CD1c-positive myeloid dendritic cell (primary cell): Measurements from ENCODE around the gene TOX2.

Experiments used
- DNase-seq: peaks from one replicate; pipeline ENCODE4 v3.0.0-alpha.2; 2016; ENCODE audit errors: extremely low spot score

Gene TOX2

DNA sequence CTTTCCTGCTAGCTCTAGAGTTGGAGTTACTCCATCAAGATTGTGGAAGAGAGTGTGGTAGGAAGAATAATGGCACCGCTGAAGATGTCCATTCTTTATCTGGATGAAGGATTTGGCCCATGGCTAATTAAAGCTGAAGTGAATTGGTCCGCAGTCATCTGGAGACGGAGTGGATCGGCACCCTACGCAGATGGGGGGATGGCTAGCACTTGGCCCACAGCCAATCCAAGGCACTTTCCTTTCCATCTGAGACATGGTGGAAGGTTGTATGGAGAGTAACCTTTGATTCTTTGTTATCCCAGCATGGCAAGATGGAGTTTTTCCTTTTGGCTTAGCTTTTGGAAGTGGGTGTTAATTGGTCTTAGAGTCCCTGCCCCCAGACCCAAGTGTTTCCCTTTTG lies 184.0 kb downstream of the TOX2 start:
- no peak for DNase-seq

DNA sequence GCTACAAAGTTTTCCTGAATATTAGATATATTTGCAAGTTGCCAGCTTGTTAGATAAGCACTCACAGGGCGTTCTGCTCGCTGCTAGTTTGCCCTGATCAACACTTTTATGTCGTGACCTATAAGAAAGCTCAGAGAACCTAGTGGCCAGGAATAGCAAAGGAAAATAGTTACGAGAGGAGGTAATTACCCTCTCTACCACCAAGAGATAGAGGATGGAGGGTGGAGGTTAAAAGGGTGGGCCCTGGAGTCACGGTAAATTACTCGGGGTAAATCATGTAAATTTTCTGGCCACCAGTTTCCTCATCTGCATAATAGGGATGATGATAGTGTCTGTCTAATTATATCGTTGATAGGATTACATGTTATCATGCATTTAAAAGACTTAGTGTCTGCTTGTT lies 185.2 kb downstream of the TOX2 start:
- no peak for DNase-seq

DNA sequence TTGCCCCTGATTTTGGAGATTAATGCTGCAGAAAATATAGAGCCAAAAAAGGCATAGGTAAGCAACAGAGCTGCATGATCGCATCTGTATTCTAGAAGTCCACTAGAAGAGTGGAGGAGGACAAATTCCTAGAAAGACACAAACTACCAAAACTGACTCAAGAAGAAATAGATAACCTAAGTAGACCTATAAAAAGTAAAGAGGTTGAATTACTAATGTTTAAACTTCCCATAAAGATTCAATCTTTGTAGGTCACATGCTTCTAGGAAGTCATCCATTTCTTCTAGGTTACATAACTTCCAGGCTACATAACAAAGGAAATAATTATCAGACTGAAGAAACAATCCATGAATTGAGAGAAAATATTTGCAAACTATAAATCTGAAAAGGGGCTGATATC lies 187.9 kb downstream of the TOX2 start:
- DNase-seq, result no peak

DNA sequence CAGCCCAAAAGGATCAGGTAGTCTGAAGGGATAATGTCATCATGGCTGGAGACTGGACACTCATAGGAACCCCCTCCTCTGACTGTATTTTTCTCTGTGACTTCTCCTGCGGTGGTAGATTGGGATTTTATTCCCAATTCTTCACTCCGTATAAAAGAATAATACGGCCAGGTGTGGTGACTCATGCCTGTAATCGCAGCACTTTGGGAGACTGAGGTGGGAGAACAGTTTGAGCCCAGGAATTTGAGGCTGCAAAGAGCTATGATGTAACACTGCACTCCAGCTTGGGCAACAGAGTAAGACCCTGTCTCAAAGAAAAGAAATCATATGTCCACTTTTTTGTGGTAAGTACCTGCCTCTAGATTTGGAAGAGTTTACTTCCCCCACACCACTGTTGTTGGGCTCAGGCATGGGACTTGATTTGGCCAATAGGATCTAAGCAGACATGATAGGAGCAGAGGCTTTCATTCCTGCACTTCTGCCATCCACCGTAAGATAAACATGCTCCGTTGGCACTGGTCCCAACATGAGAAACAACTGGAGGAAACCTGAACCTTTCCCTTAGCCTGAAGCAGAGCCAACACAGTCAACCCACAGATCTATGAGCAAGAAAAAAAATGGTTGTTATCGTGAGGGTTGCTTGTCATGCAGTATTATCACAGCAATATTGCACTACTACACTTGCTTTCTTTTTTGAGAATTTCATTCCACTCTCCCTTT lies 190.3 kb downstream of the TOX2 start:
- DNase-seq, result no peak

DNA sequence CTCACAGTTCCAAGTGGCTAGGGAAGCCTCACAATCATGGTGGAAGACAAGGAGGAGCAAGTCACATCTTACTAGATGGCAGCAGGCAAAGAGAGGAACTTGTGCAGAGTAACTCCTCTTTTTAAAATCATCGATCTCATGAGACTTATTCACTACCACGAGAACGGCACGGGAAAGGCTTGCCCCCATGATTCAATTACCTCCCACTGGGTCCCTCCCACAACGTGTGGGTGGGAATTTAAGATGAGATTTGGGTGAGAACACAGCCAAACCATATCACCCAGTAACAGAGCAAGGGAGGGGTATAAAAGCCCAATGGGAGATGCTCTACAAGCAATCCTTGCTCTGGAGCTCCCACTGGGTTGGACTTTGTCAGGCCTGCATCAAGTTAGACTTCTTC lies 192.0 kb downstream of the TOX2 start:
- DNase-seq, result no peak

DNA sequence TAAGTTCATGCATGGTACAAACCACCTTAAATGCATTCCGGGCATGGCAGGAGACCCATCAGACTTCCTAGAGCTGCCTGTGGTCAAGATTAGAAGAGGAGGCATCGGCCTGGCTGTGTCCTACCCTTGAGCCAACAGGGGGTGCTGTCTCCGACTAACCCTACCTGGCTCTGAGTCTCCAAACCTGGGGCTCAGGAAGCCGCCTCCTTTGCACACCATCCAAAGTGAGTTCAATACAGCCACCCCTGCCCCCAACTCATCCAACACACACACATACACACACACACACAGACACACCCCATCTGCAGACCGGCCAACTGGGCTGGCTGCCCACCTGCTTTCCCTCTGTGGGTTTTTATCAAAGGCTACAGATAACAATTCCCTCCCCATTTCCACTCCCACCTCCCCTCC lies 195.3 kb downstream of the TOX2 start:
- DNase-seq, result no peak

DNA sequence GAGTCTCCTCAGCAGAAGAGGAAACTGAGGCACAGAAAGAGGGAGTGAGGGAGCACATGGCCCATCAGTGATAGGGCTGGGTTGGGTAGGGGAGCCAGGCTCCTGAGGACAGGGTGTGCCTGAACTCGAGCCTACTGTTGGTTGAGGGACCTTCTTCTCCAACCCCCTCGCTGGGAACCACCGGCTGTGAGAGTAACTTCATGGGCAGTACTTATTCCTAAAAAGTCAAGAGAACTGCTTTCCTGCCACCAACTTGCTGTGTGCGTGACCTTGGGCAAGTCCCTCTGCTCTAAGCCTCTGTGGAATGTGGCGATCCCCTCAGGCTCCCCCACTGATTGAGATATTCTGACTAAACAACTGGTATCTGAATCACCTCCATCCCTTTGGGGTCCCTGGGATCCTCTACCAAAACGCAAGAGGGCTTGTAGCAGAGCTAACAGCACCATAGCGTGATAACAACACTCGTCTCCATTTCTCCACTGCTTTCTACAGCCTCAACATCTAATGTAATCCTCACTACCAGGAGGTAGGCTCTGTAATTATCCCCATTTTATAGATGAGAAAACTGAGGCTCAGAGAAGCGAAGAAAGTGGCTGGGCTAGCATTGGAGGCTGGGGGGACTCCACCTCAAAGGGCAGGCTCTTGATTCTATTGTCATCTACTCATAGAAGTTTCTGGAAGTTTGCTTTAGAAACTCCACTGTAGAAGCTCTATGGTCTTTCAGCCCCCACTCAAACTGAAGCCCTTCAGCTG lies 196.3 kb downstream of the TOX2 start:
- DNase-seq, result no peak

DNA sequence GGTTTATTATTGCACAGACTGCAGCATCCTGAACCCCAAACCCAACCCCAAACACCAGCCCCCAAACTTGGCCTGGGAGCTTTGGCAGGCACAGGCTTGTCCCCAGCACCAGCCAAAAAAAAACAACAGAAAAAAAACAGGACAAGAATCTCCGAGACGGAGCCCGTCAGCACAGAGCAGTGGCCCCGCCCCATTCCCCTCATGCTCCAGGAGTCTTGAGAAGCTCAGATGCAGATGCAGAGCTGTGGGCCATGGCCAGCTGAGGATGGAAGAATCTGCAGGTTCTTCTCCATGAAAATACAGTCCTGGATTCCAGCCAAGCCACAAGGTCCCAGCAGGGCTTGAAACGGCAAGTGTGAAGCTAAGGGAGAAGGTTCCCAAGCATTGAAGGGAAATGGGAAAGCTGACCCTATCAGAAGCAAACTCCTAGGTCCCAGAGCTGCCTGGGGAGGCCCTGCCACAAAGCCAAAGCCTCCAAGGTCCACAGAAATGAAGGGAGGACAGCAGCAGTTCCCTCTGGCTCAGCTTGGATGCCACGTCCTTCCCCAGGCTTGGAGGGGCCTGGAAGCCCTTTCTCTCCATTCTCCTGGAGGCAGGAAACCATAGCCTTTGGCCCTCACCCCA lies 197.2 kb downstream of the TOX2 start:
- no peak for DNase-seq

DNA sequence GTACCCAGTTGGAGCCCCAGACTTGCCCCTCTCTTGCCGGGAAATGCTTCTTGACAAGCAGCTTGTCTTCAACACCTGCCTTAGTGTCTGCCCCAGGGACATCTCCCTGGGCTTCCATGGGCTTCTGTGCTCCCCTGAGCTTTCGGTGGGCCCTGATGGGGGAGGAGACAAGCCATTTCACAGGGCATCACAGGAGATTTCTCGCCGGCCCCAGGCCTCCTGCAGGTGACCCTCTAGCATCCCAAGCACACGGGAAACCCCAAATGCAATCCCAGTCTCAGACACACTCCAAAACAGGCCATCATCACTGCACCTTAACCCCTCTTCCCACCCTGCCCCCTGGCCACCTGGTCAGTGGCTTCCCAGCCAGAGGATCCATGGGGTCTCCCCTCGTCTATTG lies 197.8 kb downstream of the TOX2 start:
- DNase-seq, result no peak

DNA sequence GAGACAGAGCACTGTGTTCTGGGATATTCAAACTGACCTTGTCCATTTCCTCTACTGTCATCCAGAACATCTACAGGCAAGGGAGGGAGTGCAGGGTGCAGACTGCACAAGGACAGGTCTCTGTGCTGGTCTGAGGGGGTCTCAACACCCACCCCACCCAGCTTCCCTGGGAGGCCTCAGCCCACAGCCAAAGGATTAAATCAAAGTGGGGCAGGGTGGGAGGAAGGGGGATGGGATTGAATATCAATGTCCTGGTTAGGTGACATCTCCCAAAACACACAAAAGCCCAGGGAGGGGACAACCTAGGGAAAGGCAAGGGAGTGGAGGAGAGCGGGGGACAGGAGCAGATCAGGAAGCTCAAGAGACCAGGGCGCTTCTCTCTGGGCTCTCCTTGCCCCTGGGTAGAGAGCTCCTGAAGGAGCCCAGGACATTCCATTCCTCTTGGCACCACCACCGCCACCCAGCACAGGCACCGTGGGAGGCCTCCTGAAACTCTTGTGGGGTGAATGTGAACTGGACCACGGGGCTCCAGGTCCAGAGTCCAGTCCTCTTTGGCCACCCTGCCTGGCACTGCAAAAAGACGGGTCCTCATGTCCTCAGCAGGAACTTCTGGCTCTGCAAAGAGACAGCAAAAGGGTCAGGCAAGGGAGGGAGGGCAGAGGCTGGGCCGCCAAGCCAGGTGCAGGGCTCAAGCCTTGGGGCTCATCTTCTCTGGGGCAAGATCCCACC lies 198.4 kb downstream of the TOX2 start:
- no peak for DNase-seq

DNA sequence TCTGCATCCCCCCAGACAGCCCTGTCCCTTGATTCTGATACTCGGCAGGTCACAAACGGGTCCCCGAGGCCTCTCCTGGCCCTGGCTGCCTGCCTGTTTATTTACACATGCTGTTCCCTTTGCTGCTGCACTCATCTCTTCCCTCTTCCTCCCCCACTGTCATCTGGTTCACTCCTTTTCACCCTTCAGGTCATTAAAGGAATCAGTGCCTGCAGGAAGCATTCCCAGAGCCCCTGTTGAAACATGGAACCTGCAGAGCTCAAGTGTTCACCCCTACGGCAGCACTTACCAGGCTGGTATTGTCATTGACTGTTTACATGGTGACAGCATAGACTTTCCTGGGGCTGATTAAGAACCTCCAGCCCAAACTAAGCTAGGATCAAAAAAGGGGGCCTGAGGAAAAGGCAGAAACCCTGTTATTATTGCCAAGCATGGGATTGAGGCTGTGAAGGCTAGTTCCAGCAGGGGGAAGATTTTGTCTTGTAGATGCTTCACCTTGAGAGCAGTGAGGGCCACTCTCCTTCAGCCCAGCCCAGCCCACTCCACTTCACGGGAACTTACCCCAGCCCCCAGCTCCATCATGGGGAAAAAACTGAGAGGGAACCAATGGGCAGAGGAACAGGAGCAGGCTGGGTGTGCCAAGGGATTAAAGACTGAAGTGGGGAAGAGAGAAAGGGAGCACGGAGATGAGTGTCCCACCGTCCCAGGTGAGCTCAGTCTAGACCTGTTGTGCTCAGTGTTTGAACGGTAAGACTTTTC lies 199.1 kb downstream of the TOX2 start:
- no peak for DNase-seq

DNA sequence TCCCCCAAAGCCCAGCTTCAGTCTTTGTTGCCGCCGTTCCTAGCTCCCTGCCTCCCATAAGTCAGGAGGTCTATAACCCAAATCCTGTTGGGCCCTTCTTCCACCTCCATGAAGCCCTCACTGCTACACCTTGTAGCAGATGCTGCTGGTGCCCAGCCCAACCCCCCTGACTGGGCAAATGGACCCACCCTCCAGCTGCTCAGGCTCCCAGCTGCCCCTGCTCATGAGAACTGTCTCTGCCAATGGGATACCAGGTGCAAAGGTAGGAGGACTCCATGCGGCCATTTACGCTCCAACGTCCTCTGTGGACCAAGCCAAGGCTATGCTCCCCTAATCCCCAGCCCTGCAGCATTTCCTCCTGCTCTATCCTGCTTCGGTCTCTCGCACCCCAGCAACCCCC lies 200.5 kb downstream of the TOX2 start:
- no peak for DNase-seq

DNA sequence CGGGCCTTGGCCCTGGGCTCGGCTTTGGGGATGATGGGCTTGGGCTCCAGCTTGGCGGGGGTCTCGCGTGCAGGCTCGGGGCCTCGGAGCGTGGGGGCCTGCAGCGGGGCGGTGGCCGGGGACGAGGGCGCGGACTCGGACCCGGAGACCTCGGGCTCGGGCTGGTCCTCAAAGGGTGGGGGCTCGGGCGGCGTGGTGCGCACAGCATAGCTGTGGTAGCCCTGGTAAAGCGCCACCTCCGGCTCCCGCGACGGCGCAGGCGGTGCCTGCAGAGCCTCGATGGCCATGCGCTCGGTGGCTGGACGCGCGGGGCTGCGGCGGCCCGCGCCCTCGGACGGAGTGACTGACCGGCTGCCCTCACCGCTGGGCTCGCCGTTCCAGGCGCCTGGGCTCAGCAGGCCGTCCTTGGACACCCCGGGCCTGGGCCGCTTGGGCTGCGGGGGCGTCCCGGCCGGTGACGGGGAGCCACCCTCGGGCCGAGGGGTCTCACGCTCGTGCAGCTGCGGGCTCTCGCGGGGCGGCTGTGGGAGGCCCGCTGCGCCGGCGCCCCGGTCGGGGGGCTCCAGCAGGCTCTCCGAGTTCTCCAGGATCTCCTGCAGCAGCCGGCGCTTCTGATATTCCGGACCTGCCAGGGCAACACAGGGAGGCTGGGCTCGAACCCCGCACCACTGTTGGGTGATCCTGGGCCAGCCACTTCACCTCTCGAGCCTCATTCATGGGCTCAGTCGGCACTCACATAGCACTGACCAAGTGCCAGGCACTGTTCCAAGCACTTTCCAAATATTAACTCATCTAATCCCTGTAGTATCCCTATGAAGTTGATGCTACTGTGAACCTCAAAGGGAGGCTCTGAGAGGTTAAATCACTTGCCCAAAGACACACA lies 201.4 kb downstream of the TOX2 start:
- DNase-seq, result no peak

DNA sequence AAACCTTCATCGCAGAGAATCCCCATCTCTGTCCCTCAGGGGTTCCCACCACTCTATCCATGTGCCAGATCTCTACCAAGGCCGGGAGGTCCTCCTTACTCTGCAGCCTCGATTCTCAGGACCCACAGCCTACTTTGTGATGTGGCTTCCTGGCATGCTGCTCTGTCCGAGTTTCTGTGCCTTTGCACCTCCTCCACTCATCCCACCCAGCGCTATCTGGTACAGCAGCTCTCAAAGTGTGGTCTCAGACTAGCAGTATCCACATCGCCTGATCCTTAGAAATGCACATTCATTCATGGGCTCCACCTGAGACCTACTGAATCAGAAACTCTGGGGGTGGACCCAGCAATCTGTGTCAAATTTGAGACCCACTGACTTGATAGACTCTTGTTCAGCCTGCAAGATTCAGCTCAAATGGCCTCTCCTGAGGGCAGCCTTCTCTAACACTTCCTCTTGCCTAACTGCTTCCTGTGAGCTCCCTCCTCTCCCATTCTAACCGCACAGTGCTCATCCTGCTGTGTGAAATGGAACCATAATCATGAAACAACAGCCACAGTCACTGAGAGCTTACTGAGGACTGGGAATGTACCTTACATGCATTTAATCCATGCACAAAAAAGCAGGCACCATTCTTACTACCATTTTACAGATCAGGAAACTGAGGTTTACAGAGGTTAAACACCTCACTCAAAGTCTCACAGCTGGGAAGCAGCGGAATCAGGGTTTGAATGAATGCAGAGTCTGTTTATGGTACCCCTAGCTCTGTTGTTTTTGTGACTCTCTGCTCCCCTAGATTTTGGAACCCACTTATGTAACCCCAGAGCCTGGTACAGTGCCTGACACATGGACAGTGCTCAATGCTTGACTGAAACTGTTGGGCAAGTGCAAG lies 202.9 kb downstream of the TOX2 start:
- no peak for DNase-seq

DNA sequence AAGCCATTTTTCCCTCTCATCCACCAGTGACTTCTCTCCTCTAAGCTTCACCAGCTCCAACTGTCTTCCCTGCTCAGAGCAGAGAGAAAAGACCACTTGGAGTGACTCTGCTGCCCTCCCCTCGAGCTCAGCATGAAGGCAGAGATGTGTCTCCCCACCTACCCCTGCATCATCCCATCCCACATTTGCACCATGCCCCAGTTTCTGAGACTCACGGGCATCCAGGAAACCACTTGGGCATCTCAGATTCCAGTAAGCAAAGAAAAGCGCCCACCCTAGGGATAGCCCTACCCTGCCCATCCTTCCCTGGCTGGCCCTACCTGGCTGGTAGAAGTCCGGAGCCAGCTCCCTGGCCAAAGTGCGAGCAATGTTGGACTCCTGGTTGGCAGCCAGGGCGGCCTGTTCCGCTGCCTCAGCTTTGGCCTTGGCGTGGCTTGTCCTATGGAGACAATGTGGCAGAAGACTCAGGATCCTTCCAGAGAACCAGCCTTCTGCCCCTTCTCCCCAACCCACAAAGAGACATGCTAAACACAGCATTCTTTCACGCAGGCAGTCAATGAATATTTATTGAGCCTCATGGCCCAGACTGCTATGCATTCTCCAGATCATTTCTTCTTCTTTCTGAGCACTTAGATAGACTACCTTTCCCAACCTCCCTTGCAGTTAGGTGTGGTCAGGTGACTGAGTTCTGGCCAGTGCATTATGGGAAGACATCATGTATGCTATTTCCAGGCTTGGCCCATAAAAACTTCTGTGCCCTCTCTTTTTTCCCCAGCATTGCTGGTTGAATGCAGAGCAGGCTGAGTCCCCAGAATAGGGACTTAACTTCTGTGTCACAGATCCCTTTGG lies 203.8 kb downstream of the TOX2 start:
- DNase-seq, result no peak
